ENCODE data around the gene NEURL1.

NEURL1 gene

DNA sequence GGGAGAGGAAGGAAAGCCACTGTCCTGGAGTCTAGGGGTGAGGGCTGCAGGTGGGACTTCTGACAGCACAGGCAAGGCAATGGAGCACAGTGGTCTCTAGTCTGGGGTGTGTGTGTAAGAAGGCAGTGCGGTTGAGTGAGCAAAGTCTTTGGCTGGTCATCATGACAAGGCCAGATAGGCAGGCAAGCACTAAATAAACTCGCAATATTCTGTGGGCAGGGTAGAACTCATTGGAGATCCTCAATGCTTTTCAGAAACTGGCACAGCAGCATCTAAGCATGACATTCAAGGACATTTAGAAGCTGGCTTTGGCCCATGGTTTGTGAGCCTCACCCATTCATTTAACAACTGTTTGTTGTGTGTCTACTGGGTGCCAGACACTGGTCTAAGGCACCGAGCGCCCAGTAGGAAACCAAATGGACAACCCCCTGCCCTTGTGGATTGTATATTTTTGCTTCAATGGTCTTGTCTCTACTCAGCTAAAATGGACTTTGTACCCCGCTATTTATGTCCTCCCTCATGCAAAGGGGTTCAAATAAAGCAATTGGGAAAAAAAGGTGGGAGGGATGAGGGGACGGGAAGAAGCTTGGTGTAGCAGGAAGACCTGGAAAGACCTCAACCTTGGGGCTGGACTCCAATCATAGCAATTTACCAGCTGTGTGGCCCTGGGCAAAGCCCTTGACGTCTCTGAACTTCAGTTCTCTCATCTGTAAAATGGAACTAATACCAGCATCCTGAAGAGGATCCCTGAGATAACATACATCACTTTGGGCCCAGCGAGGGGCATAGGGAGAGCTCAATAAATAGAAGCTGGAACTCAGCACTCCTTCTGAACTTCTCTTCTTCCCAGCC lies 116.0 kb downstream of the NEURL1 start:
- no peak for DNase-seq

DNA sequence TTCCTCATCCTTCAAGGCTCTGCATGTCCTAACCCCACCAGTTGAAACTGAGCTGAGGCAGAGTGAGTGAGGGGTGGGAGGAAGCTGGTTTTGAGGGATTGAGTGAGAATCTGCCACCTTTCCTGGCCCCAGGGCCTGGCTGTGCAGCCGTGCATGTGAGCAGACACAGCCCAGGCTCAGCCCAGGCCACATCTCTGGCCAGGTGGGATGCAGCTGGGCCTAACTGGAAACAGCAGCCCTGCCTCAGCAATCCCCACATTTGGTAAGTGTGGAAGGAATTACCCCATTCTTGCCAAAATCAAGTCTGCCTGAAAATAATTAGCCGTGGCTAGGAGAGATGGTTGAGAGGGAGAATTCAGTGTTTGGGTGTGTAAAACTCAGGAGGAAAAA lies 116.6 kb downstream of the NEURL1 start:
- no peak for DNase-seq

DNA sequence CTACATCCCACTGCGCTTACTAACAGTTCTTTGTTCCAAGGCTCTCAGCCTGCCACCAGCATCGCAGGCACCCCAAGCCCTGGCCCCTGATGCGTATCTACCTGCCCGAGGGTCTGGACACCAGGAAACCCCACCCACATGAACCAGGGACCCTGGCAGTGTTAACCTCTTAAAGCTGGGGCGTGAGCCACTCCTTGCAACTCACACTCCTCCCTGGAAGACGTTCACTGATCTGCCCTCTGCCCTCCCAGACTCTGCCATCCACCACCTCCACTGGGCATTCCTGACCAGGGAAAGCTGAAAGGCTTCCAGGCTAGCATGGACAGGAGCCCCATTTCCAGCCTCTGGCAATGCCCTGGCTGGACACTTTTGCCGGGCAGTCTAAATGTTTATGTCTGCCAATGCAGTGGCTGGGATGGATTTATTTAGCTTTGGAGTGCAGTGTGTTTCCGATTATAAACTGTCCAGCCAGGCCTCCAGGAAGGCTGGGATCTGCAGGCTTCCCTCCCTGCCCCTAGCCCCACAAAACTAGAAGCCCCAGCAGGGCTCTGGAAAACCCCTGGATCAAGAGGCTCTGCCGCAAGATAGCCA lies 117.5 kb downstream of the NEURL1 start:
- DNase-seq, result no peak

DNA sequence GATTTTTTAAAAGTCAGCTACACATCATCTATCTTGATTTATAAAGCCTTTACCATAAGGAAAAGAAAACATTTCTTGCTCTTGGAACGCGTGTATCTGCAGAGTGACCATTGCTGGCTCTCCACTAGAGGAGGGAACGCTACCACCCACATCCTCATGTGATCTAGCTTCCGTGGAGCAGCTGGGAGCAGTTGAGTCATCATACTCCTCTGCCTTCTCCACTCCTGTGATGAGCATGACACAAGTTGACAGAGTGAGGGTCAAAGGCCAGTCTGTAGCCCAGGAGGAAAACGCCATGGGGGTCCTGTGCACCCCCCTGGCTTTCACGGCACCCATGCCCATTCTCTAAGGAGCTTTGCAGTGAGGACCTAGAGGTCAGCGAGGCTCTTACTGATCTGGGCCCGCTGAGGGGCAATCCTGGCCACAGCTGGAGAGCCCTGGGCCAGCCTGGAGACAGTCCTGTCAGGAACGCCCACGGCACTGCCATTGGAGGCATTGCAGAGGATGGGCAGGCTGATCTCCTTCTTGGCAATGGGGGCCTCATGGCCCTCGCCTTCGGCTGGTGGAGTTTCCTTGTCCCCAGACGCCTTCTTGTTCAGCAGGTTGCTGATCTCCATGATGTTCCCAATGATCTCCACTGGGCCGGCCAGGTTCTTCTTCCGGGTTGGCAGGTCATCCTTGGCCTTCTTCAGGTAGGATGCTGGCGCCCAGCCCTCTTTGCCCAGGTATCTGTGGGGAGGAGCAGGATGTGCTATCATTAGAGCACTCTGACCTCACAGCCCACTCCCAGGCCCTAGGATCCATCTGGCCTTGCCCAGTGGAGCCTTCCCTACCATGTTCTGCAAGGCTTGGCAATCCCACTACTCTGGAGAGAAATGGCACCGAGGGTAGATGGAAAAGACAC lies 119.2 kb downstream of the NEURL1 start:
- peak in 1 of 14 donors; percentile 34 for DNase-seq

DNA sequence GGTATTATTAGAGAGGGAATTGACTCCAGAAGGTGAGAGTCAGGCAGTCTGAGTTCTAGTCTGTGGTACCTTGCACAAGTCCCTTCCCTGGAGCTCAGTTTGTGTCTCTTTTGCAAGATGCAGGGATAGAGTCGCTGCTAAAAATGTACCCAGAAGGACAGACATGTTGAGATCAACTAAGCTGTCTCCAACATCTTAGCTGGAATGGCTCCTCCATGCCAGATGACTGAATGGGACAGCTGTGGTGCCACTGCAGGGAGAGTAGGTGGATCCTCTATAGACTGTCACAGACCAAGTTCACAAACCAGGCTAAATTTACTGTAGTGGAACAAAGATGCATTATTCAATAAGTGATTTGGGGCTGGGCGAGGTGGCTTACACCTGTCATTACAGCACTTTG lies 120.1 kb downstream of the NEURL1 start:
- DNase-seq, result no peak

DNA sequence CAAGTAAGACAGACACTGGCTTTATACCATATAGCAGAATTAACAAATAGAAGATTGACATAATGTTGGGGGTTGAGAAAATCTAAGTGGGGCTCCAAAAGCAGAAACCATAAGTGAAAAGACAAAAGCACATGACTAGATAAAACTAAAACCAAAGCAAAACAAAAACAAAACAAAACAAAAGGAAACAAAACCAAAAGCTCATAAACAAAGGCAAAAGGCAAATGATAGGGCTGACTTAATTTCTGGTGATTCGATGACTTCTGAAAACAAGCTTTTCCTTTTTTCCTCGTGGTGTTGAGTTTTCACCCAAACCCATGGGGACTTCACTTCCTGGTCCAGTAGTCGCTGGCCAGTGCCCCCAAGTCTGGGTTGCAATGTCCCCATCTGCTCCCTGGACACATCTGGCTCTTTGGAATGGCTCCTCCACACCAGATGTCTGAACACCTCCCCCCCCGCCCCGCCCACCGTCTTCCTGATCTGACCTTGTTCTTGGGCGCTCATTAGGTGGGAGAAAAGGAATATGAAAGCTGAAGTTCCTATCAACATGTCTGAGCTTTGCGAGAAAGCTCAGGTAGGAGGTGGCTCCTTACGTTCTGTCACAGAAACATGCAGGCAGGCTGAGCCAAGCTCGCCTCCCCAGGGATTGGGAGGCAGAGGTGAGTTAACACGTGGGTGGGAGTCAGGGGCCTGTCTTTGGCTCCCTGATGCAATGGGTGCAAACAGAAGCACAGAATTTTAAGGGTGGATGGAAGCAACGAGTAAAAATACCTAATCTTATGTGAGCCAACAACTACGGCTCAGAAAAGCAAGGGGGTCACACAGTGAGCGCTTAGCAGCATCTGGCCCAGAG lies 121.0 kb downstream of the NEURL1 start:
- no peak for DNase-seq

DNA sequence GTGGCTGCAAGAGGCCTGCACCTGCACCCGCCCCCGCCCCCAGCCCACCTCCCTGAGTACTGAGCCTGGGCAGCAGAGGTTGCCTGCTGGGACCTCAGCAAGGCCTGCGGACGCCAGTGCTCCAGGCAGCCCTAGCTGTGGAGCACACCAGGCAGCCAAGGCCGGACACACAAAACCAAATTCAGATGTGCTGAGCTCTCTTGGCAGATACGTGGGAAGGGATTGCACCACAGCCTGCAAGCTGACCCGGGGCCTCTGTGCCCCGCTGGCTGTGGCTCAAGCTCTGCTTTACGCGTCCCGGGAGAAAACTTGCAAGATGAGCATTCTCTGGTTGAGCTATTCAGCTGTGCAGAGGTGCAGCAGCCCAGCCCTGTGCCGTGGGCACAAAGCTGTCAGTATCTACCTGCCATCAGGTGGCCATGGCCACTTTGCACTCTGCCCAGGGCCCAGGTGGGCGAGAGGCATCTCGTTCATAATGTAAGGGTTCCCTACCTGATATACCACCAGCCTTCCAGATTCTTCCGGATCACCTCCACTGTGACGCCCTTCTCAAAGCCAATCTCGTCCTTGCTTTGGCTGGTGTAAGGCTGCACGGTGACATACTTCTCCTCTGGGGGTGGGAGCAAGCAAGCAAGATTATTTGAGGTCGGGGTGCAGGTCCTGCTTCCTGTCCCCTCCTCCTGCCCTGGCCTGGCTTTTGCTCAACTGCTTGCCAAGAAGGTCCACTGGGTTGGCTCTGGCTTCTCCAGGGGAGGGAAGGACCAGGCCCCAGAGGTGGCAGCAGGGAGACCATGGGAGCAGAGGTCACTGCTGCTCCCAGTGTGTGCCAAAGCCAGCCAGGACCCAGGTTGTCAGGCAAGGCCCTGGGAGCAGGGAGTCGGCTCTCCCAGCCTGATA lies 123.4 kb downstream of the NEURL1 start:
- DNase-seq, result no peak

DNA sequence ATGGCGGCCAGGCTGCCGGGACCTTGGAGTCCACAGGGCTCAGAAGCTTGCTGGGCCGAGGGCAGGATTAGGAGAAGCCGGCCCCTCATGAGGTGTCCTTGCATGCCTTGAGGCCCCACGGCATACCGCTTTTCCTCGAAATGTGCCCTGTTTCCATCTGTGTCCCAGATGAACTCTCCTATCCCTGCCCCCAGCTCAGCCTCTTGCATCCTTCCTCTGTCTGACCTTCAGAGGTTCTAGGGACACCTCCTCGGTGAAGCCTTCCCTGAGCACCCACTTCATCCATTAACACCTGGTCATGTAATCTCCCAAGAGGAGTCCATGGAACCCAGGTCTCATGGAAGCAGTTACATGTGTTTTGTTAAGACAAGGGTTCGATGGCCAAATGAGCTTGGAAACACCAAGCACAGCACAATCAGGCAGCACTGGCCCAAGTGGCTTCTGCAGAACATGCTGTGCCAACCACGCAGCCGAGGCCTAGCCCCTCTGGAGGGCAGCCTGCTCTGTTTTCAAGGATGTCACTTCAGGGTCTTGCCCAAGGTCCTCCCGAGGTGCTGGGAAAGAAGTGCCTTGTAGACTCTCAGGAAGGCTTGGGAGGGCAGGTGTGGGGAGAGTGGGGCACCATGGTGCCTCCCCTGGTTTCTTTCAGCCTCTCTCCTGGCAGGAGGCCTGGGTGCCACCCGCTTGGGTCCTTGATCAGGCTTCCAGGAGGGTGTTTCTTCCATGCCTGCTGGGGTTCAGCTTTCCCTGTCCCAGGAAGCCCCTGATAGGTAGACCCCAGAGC lies 124.3 kb downstream of the NEURL1 start:
- no peak for DNase-seq

DNA sequence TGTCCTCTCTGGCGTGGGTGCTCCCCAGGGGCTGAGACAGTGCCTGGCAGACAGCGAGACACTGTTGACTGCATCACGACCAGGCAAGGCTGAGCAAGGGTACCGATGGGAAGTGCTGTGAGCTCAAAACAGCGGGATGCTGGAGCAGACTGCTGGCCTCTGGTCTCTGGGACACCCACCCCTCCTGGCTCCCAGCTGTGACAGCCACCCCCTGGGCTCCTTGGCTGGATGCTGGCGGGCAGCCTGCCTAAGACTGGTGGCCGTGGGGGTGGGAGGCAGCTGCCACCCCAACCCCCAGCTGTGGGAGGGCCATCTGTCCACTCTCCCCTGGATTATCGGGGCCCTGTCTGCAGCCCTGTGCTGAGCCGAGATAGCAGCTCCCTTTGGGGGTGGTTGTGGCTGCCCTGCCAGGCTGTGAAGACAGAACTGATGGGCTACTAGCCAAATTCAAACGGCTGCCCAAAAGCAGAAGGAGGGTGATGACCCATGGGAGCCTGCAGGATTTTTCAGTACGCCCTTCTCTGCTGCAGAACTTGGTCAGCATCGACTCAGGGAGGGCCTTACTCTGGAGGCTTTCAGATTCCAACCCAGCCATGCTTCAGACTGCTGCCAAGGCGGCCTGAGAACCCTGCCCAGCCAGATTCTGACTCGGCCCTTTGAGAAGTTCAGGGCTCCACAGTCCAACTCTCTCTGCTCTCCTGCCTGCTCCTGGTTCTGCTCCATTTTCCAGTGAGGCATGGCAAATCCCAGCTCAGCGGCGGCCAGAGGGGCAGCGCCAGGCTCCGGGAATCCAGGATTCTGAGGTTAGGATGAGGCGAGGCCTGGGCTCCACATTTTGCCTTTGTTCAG lies 125.3 kb downstream of the NEURL1 start:
- peak in 11 of 14 donors; percentile 21 to 77 (median 54) for DNase-seq

DNA sequence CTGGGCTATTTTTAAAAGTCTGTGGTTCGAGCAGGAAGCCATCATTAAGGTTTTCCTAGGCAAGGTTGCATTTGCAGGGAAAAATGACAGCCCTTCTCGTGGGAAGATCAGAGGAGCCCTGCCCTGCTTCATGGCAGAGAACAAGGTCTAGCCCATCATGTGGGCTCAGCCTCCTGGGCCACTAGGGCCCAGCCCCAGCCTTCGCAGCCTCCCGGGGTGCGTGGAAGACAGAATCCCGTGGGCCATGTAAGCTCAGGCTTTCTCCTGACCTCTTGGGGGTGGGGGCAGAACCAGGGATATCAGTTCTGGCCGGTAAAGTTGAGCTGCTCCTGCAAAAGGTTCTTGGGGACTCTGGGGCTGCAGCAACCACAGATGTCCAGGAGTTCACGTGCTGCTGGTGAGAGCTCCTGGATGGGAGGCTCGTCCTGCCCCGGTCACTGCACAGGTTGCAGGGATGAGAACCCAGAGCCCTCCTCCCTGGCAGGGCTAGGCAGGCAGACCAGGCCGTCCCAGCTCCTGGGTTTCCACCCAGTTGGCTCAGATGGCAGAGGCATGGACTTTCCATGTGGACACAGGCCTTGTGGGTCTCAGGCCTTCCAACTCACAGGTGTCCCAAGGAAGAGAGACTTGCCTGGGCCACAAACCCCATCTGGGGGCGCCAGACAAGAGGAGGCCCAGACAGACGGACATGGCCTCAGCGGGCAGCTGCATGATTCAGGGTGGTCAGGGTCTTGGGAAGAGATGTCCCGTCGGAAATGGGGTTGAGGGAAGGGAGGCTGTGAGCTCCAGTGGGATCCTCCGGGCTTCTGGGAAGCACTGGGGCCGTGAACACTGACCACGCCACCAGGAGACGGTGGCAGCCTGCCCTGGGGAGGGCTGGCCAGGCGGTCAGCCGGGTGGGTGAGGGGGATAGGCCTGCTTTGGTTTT lies 126.2 kb downstream of the NEURL1 start:
- no peak for DNase-seq

DNA sequence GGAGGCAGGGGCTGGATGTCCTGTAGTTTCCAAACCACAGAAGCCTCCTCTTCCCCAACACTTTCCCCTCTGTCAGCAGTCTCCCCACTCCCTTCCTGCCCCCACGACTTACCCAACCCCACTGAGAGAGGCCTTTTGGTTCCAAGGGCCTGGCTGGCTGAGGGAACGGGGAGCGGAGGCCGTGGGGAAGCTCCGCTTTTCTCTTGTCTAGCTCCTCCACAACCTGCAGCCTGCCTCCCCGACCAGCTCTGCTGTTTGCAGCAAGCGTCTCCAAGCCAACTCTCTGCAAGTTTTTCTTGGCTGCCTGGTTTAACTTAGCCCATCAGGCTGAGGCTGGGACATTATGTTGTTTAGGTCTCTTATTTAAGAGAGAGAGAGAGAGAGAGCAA lies 126.8 kb downstream of the NEURL1 start:
- no peak for DNase-seq

DNA sequence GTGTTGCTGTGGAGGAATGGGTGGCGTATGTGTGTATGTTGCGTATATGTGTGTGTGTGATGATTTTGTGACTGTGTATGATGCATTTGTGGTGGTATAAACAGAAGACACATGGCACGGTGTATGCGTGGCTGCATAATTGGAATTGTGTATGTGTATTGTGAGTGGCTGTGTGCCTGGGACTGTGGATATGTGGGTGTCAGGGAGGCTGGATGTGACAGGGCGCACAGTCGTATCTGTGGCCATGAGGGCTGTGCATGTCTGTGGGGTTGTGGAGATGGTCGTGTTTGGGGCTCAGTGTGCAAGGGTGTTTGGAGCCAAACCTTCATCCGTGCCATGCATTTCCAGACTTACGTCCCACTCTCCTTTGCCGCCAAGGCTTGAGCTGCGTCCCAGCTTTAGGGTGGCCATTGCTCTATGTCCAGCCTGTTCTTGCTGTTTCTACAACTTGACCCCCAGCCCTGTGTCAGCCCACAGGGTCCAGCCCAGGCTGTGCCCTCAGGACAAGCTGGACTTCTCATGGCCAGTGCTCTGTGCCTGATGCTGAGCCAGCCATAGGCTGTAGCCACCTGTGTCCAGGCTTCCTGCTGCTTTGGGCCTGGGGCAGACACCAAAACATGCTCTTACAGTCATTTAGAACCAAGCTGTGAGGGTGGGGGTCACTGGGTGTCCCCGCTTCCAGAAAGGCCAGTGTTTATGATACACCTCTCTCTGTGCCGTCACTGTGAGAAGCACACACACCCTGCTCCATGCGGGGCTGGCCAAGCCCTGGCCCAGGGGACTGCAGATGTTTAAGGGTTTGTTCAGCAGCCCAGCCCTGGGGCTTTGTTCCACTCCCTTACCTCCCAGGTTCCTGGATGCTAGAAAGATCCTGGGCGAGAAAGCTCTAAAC lies 127.6 kb downstream of the NEURL1 start:
- DNase-seq, result no peak

DNA sequence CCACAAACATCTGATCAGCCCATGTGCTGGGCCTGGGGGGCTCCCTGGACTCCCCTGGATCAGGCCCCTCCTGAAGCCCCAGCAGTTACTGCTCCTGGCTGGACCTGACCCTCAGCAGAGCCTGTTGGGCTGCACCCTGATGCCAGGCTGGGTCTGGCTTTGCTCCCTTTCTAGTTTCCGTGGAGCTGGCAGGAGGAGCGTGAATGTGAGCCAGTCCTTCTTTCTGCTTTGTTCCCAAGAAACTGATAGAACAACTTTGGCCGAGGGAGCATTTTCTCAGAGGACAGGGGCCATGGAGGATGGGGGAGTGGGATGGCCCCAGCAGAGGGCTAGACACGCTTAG lies 128.2 kb downstream of the NEURL1 start:
- peak in 7 of 14 donors; percentile 15 to 55 (median 37) for DNase-seq

DNA sequence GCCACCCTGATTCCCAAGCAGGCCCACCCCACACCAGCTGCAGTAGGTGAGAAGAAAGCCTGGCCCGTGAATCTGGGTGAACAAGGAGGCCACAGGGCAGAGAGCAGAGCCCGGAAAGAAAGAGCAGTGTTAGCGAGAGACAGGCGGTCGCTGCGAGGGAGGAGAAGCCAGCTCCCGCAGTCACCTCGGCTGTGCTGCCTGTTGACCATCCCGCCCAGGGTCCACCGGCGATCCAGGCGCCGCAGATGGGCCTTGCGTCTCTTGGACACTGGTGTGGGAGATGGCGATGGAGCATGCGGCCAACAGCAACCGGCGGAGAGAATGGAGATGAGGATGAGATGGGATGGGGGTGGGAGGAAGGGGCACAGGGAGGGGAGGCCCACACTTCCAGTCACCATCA lies 128.8 kb downstream of the NEURL1 start:
- no peak for DNase-seq

DNA sequence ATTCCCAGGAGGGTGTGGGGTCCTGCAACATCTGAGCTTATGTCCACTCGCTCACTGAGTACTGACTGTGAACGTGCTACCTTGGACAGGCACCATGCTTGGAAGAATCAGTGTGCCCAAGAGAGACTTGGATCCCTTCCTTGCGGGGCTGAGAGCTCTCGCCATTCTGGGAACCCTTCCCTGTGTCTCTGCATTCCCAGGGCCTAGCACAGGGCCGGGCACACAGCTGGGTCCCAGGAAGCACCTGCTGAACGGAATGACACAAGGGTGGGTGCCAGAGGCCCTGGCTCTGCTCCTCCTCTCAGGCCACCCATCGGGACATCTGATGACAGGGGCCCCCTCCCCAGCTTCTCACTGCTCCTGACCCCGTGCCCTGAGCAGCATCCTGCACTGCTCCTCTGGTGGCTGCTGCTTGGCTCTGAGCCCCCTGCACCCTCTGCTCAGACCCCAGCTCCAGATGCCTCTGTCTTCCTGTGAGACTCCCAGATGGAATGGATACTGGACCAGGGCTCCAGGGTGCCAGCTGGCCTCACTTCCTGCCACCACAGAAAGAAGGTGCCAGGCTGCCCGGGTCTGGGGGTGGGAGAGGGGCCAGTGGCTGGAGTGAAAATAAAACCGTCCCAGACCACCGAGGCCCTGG lies 129.6 kb downstream of the NEURL1 start:
- DNase-seq, result no peak

DNA sequence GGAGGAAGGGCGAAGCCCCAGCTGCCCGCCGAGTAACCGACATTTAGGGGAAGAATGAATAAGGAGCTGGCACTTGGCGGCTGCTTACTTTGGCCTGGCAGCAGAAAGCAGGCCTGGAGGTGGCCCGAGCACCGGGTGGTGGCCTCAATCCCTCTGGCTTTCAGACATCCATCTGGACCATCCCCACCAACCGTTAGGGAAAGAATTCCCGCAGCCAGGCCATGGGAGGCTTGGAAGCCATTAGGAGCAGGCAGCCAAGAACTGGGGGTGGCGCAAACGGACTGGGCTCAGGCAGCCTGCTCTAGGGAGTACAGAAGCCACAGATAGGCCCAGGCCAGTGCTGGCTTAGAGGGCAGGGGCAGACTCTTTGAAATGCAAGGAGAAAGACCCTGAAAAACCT lies 132.7 kb downstream of the NEURL1 start:
- peak in 9 of 14 donors; percentile 11 to 96 (median 64) for DNase-seq
